GM12872 (cell line): Measurements from ENCODE around the gene C3orf38.
A peak's percentile ranks its signal among the peaks of the same experiment; 100 is the strongest.

ENCODE experiments used
- TF ChIP-seq, protein P1 (sequence below): IDR thresholded peaks from 3 replicates; pipeline ENCODE4 v1.5.1; 2011; ENCODE audit warnings: low read depth, mild to moderate bottlenecking, low read length, moderate library complexity; ENCODE audit not compliant: insufficient read depth

The C3orf38 gene

DNA sequence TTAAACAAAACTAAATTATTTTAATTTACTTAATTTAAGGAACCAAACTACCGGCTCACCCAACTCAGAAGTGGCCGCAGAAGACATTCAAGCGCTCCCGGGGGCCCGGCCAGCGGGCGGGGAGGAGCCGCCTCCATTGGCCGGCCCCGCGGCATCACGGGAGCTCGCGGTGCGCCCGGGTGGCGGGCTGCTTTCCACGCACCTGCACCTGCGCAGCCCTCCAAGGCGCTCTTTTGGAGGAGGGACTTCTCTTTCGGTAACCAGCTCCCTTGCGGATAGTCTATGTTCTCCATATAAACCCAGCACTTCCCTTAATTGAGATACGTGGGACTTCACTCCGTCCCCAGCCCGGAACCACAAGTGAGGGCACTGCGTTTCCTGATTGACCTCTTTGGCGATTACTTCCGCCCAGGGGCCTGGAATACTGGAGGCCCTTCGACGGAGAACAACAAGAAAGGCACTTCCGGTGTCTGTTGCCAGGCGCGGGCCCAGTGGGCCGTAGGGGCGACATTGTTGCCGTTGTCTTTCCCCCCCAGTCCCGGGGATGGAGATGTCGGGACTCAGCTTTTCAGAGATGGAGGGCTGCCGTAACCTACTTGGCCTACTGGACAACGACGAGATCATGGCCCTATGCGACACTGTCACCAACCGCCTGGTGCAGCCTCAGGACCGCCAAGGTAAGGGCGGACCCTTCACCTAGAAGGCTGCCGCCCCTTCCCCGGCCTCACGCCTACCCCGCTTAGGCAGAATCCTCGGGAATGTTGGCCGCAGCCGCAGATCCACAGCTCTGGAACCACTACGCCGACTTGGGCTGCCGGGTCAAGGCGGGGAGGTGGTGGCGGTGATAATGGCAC lies at the start of gene C3orf38:
TSS of gene C3orf38 (plus strand) at position 451 of the 854 bp plus-strand sequence. CDS start at position 545, 94 bp downstream.
- TF ChIP-seq, protein P1, sequence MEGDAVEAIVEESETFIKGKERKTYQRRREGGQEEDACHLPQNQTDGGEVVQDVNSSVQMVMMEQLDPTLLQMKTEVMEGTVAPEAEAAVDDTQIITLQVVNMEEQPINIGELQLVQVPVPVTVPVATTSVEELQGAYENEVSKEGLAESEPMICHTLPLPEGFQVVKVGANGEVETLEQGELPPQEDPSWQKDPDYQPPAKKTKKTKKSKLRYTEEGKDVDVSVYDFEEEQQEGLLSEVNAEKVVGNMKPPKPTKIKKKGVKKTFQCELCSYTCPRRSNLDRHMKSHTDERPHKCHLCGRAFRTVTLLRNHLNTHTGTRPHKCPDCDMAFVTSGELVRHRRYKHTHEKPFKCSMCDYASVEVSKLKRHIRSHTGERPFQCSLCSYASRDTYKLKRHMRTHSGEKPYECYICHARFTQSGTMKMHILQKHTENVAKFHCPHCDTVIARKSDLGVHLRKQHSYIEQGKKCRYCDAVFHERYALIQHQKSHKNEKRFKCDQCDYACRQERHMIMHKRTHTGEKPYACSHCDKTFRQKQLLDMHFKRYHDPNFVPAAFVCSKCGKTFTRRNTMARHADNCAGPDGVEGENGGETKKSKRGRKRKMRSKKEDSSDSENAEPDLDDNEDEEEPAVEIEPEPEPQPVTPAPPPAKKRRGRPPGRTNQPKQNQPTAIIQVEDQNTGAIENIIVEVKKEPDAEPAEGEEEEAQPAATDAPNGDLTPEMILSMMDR: no peak

DNA sequence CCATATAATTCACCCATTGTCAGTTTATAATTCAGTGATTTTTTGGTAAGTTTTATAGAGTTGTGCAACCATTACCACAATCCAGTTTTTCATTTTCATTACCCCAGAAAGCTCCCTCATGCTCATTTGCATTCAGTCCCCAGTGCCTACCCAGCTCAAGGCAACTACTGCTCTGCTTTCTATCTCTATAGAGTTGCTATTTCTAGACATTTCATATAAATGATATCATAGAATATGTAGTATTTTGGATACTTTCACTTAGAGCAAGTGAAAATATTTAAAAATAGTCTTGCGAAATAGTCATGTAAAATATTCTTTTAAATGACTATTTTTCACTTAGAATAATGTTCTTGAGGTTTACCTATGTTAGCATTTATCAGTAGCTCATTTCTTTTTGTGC lies 48.6 kb upstream of the C3orf38 start:
- TF ChIP-seq, protein P1: no peak

DNA sequence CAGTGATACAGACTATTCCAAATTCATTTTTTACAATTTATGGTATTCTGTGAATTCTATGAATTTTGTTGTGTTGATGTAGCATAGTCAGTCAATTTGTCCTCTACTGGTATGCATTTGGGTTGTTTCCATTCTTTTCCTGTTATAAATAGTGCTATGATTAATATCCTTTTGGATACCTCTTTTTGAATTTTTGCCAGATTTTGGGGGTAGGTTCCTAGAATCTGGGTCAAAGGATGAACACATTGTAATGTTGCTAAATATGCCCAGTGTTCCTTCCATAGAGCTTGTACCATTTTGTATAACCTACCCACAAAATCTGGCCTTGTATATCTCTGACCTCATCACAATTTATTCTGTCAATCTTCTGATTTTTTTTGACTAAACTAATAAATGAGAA lies 44.4 kb upstream of the C3orf38 start:
- TF ChIP-seq, protein P1: no peak

DNA sequence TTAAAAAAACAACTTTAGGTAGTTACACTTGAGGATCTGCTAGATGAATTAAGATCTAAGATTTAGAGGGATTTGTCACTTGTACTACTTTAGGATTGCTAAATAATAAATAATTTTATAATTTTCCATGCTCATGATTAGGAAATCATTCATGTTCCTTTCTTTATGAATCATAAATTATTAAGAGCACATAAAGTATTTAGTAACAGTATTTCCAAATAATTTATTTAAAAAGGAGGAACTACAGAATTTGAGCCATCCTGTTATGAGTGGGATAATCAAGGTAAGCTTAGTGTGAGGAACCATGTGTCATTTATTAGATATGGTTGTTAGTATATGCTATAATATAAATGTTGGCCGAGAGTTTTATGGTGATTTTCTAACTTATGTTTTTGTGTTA lies 37.5 kb upstream of the C3orf38 start:
- TF ChIP-seq, protein P1: no peak

DNA sequence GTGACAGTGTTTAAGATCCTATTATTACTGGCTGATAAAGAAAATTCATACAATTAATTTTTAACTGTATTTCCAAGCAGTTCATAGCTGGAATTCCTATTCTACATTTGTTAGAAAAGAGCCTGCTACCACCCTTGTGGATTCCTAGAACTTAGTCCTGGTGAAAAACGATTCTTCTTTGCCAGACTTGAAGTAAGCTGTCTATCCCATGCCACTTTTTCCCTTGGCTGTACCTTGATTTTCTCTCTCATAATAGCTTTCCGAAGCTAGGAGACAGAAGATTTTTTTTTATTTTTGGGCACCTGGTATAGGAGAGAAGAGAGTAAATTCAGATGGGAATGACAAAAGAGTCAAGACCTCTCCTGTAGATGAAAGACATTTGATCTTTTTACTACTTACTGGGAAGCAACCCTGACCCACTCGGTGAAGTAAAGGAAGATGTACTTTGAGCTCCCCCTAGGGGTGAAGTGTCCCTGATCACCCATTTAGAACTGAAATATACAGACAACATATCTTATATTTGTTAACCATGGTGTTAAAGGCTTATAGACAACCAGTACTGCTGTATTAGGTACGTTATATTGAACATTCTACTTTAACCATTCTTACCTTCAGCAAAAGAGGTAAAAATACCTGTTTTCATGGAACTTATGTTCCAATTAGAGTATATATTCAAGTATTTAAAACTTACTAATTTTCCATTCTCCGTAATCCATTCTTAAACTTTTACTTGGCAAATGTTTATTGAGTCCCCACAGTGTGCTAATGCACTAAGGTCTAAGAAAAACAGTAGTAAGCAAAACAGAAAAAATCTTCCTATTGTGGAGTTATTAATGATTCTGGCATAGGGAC lies 36.2 kb upstream of the C3orf38 start:
- TF ChIP-seq, protein P1: peak; percentile 77

DNA sequence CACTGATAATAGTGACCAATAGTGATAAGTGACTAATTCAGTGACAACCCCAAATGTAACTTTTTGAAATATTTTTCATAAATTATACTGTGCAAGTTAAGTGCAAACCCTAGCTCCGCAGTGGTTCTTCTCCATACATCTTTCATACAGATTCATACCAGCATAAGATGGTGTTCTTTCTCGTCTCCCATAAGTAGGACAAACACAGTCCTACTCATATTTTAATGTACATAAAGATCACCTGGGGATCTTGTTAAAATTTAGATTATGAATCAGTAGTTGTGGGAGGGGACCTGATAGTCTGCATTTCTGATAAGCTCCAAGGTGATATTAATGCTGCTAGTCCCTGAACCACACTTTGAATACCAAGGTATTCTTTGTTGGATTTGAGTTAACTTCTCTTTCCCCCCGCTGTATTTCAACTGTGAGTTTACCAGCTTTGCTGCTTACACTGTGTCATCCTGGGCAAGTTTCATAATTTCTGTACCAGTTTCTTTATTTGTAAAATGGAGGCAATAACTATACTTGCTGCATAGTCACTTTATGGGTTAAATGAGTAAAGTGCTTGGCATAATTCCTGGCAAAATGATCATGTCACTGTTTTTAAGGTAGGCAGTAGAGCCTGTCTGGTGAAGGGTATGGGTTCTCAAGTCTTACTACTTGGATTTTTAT lies 34.7 kb upstream of the C3orf38 start:
- TF ChIP-seq, protein P1: no peak

DNA sequence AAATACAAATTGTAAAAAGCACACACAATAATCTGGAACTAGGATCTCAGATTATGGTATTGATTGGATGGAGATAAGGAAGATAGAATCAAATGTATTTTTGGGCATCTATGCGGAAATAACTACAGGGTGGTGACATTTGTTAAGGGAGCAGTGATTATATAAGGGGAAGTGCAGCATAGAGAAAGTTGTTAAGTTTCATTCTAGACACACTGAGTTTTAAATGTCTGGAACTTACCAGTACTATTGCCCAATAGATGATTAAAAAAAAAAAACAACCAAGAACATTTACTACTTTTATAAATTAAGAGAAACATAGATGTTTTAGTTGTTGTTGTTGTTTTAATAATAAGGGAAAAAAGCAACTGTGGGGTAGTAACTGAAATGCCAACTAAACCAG lies 32.1 kb upstream of the C3orf38 start:
- TF ChIP-seq, protein P1: no peak
